ENCODE data around the gene CTNND2. TPM values are rescaled to one million over a fixed set of nuclear protein-coding genes. Genes with fewer than 3 reads are reported as not detected.

The CTNND2 gene
- total and polyA plus RNA-seq, 10 of the 15 experiments (the other 5 are each of a cell fraction or from before 2014, with no cell fraction given), result 0.02 to 0.16 (median 0.04) TPM; not detected in 7

DNA sequence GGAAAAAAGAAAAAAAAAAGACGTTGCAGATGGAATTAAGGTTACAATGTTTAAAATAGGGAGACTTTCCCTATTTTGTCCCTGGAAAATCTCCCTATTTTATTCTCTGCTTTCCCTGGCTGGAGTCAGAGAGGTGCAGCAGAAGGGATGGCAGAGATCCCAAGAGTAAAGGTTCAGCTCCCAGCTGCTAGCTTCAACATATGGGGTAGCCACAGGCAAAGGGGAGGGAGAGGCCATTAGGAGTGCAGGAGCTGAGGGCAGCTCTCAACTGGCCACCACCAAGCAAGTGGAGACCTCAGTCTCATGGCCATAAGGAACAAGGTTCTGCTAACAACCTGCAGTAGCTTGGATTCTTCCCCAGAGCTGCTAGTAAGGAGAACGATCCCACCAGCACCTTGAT lies 776.2 kb downstream of the CTNND2 start (continued):
- TF ChIP-seq ZNF687 (IDR thresholded peaks at IDR 0.05) (no peak), NFYA (IDR thresholded peaks at IDR 0.05; ENCODE audit: borderline replicate concordance, low read depth, low read length) (no peak), SMC3 (IDR thresholded peaks at IDR 0.05; ENCODE audit: borderline replicate concordance, low read length) (no peak)

GRCh38 chr5:11126844-11127243 lies 777.4 kb downstream of the CTNND2 start:
- POLR2A ChIA-PET, result no interaction called here

More at GRCh38 chr5:11126844-11127243, 777.4 kb downstream of the CTNND2 start:
- Histone ChIP-seq H3K4me3 (no peak overlapping the region), H3K79me2 (ENCODE audit: control insufficient read depth, insufficient read depth, low read length) (no peaks in the 10 kb centered on the region), H3K4me1 (ENCODE audit: control insufficient read depth, insufficient read depth, low read length) (no peaks in the 10 kb centered on the region), H4K20me1 (ENCODE audit: control insufficient read depth, insufficient read depth) (no peaks in the 10 kb centered on the region), H3K9me3 (replicated peaks; ENCODE audit: control insufficient read depth, insufficient read depth, low read length) (no peaks in the 10 kb centered on the region), H2AFZ (ENCODE audit: control insufficient read depth, low read depth, low read length) (no peak overlapping the region), H3K9ac (ENCODE audit: control insufficient read depth, insufficient read depth, low read length) (no peak overlapping the region), H3K4me2 (ENCODE audit: control insufficient read depth, insufficient read depth) (no peak overlapping the region), H3K27me3 (replicated peaks in 1 of 2; ENCODE audit: control insufficient read depth in 2 of 2, insufficient read depth in 2 of 2, low read length in 1 of 2) (peaks cover 0 to 3% of the 10 kb centered on the region in 2 experiments; a peak in 1 of 4 replicates), H3K36me3 (ENCODE audit: control insufficient read depth in 2 of 2, insufficient read depth in 2 of 2, low read length in 1 of 2) (no peaks in the 10 kb centered on the region), H3K27ac (ENCODE audit: control insufficient read depth, insufficient read depth) (no peak overlapping the region)
- DNase-seq (ENCODE audit: low read depth, low spot score) (no peak), ATAC-seq (no peak), FAIRE-seq (no peak)
- 69% methylated on average over 4 of the region's 4 CpGs for WGBS (ENCODE audit: insufficient coverage, insufficient replicate concordance, low lambda C conversion rate, missing lambda C conversion rate)
- ChIA-PET SMC1A (ENCODE audit: uncharacterized antibody, unreplicated experiment) (no interaction called here), RAD21 (ENCODE audit: unreplicated experiment) (no interaction called here), CTCF (no interaction called here)
- BruUV-seq (replicated peaks), result no TSS peak
- in situ Hi-C loops (cut with MboI) (no loop called here), intact Hi-C loops (cut with micrococcal nuclease; ENCODE audit: unreplicated experiment) (no loop called here)
- no peak for TF ChIP-seq IKZF2 (IDR thresholded peaks at IDR 0.05)

All from GM12878 (cell line).